ENCODE data around the gene BSND.

The BSND gene

GRCh38 chr1:54994355-54994990, 4.3 kb upstream of the BSND start:
- no peak overlapping the region for H3K27ac Mint-ChIP-seq
- peaks cover 21% of the 10 kb centered on the region for H3K4me1 Mint-ChIP-seq
- ATAC-seq (no peak), DNase-seq (no peak)
- no peak overlapping the region for H3K4me3 Mint-ChIP-seq
- peaks cover 37% of the 10 kb centered on the region for H3K27me3 Mint-ChIP-seq
- no peaks in the 10 kb centered on the region for H3K9me3 Mint-ChIP-seq
- H3K36me3 Mint-ChIP-seq (ENCODE audit: low read depth), result no peaks in the 10 kb centered on the region

- Mint-ChIP-seq H3K27ac (no peak overlapping the region), H3K9me3 (no peaks in the 10 kb centered on the region)
Observed at GRCh38 chr1:54995013-54995760, 3.5 kb upstream of the BSND start.

GRCh38 chr1:54995835-54996234, 2.9 kb upstream of the BSND start:
- ATAC-seq (peak; percentile 25), DNase-seq (no peak)
- Mint-ChIP-seq H3K27me3 (peaks cover 42% of the 10 kb centered on the region), H3K4me1 (peaks cover 21% of the 10 kb centered on the region), H3K27ac (no peak overlapping the region), H3K4me3 (no peak overlapping the region), H3K9me3 (no peaks in the 10 kb centered on the region), H3K36me3 (ENCODE audit: low read depth) (no peaks in the 10 kb centered on the region)

More at GRCh38 chr1:54995013-54995760, 3.5 kb upstream of the BSND start:
- H3K27me3 Mint-ChIP-seq, result peaks cover 40% of the 10 kb centered on the region
- H3K4me1 Mint-ChIP-seq, result peaks cover 21% of the 10 kb centered on the region
- H3K4me3 Mint-ChIP-seq, result no peak overlapping the region
- ATAC-seq (no peak), DNase-seq (no peak)
- no peaks in the 10 kb centered on the region for H3K36me3 Mint-ChIP-seq (ENCODE audit: low read depth)

GRCh38 chr1:54996359-54996868, 2.3 kb upstream of the BSND start:
- no peaks in the 10 kb centered on the region for H3K9me3 Mint-ChIP-seq
- H3K4me3 Mint-ChIP-seq, result no peak overlapping the region
- no peak overlapping the region for H3K27ac Mint-ChIP-seq
- ATAC-seq (peak; percentile 86), DNase-seq (peak; percentile 89)
- H3K36me3 Mint-ChIP-seq (ENCODE audit: low read depth), result no peaks in the 10 kb centered on the region
- peaks cover 21% of the 10 kb centered on the region for H3K4me1 Mint-ChIP-seq
- peaks cover 42% of the 10 kb centered on the region for H3K27me3 Mint-ChIP-seq

DNA sequence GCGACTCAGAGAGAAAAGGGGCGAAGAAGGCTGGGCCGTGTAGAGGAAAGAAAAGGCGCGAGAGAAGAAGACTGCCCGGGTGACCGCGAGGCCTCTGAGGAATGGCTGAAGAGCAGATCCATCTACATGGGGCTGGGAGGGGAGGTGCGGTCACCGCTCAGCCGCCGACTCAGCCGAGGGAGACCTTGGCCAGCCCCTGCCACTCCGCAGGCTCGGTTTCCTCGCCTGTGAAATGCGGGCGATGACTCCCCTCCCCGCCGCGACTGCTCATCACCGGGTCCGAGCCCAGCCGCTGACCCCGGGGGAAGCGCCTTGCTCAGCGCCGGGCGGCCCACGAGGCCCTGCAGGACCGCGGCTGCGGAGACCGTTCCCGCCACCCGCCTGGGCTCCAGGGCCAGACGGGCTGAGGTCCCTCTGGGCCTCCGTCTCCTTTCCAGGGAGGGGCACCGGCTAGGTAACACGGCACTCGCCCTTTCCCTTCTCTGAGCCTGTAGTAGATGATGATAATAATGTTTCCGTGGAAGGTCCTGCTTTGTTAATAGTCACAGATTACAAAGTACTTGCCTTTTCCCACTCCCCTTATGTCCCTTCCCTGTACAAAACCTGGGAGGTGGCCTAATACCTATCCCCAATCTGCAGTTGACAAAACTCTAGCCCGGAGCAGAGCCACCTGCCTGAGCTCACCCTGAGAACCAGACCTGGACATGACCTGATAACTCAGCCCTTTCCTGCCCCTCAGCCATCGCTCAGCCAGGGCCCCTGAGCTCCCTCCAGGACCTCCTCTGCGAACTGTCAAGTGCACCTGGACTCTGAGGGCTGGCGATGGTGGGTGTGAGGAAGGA, 1.6 kb upstream of the BSND start:
- Mint-ChIP-seq H3K9me3 (no peaks in the 10 kb centered on the region), H3K36me3 (ENCODE audit: low read depth) (no peaks in the 10 kb centered on the region), H3K27ac (no peak overlapping the region), H3K4me1 (peaks cover 21% of the 10 kb centered on the region), H3K4me3 (no peak overlapping the region), H3K27me3 (peaks cover 42% of the 10 kb centered on the region)
- no peak for ATAC-seq
- no peak for DNase-seq

DNA sequence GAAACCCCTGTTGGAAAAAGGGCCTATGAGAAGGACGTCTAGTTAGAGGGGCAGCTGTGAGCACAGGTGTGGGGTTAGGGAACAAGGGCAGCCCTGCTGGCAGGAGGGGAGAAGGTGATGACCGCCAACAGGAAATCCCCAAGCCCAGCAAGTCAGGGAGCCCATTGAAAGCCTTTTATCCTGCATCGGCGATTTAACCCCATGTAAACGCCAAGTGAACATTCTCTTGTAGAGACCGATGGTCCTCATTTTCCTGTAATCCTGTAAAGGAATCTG, 1.1 kb upstream of the BSND start:
- ATAC-seq (no peak), DNase-seq (no peak)
- H3K36me3 Mint-ChIP-seq (ENCODE audit: low read depth), result no peaks in the 10 kb centered on the region
- H3K27me3 Mint-ChIP-seq, result peaks cover 42% of the 10 kb centered on the region
- peaks cover 21% of the 10 kb centered on the region for H3K4me1 Mint-ChIP-seq
- no peaks in the 10 kb centered on the region for H3K9me3 Mint-ChIP-seq
- no peak overlapping the region for H3K27ac Mint-ChIP-seq
- H3K4me3 Mint-ChIP-seq, result no peak overlapping the region

GRCh38 chr1:54998100-54998499, 633 bp upstream of the BSND start:
- H3K27ac Mint-ChIP-seq, result no peak overlapping the region
- ATAC-seq, result no peak
- H3K4me3 Mint-ChIP-seq, result no peak overlapping the region
- H3K36me3 Mint-ChIP-seq (ENCODE audit: low read depth), result no peaks in the 10 kb centered on the region
- DNase-seq, result no peak
- H3K4me1 Mint-ChIP-seq, result peaks cover 21% of the 10 kb centered on the region
- H3K9me3 Mint-ChIP-seq, result no peaks in the 10 kb centered on the region
- peaks cover 42% of the 10 kb centered on the region for H3K27me3 Mint-ChIP-seq

DNA sequence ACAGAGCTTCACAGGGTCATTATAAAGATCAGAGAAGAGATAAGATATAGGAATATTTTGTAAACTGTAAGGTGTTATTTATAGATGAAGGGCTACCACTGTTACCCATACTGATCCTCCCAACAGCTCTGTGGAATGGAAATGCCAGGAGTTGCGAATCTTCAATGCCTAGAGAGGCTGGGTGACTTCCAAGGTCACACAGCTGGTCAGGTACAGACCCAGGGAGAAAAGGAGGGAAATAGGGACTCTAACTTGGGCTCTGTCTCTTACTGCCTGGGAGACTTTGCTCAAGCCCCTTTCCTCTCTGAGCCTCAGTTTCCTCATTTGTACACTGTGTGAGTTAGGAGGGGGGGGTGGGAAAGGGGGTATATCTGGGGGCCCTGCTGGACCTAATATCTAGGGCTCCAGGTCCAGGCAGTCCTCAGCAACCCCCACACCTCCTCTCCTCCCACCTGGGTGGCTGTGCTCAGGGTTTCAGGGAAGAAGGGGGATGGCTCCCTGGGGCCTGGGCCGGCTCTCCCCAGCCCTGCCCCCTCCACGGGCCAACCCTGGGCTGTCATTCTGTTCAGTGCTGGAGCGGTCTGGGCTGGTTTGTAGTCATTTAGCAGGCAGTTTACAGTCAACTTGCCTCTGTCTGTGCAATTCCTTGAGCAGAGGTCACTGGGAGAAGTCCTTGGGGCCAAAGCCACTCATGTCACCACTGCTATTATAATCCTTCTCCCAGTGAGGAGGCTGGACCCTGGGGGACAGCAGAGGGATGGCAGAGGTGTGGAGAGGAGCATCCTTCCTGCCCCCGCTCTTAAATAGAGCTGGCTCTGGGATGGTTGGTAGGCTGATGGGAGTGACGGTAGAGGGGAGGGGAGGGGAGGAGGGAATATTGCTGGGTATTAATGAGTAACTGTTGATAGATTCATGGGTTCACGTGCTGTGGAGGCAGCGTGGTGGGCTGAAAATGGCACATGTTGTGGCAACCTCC, 1.7 kb downstream of the BSND start:
- Mint-ChIP-seq H3K27me3 (peaks cover 36% of the 10 kb centered on the region), H3K27ac (no peak overlapping the region), H3K36me3 (ENCODE audit: low read depth) (no peaks in the 10 kb centered on the region), H3K4me1 (peaks cover 17% of the 10 kb centered on the region), H3K9me3 (no peaks in the 10 kb centered on the region), H3K4me3 (no peak overlapping the region)
- DNase-seq (no peak), ATAC-seq (no peak)

DNA sequence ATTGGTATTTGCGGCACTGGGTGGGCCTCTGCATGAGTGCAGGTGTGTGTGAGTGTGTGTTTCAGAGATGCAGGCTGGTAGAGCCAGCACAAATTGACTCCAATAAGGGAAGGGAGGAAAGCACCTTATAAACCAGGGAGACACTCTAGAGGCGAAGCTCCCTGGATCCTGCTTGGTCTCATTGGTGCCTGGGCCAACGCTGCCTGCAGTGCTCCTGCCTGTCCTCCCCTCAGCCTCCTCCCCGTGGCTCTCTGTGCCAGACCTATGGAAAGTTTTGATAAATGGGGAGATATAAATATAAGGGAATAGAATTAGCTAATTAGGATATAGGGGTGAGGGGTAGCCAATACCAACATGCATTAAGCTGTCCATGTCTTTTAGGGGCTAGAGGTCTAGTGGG, 2.6 kb downstream of the BSND start:
- H3K4me1 Mint-ChIP-seq, result peaks cover 8% of the 10 kb centered on the region
- H3K4me3 Mint-ChIP-seq, result no peak overlapping the region
- ATAC-seq (no peak), DNase-seq (no peak)
- no peak overlapping the region for H3K27ac Mint-ChIP-seq
- peaks cover 27% of the 10 kb centered on the region for H3K27me3 Mint-ChIP-seq
- H3K9me3 Mint-ChIP-seq, result no peaks in the 10 kb centered on the region
- H3K36me3 Mint-ChIP-seq (ENCODE audit: low read depth), result no peaks in the 10 kb centered on the region

- ATAC-seq (no peak), DNase-seq (no peak)
- no peak overlapping the region for H3K27ac Mint-ChIP-seq
- H3K36me3 Mint-ChIP-seq (ENCODE audit: low read depth), result no peaks in the 10 kb centered on the region
- no peaks in the 10 kb centered on the region for H3K9me3 Mint-ChIP-seq
- H3K4me1 Mint-ChIP-seq, result no peaks in the 10 kb centered on the region
- peaks cover 16% of the 10 kb centered on the region for H3K27me3 Mint-ChIP-seq
- H3K4me3 Mint-ChIP-seq, result no peak overlapping the region
Observed at GRCh38 chr1:55002686-55003085, 4.0 kb downstream of the BSND start.

DNA sequence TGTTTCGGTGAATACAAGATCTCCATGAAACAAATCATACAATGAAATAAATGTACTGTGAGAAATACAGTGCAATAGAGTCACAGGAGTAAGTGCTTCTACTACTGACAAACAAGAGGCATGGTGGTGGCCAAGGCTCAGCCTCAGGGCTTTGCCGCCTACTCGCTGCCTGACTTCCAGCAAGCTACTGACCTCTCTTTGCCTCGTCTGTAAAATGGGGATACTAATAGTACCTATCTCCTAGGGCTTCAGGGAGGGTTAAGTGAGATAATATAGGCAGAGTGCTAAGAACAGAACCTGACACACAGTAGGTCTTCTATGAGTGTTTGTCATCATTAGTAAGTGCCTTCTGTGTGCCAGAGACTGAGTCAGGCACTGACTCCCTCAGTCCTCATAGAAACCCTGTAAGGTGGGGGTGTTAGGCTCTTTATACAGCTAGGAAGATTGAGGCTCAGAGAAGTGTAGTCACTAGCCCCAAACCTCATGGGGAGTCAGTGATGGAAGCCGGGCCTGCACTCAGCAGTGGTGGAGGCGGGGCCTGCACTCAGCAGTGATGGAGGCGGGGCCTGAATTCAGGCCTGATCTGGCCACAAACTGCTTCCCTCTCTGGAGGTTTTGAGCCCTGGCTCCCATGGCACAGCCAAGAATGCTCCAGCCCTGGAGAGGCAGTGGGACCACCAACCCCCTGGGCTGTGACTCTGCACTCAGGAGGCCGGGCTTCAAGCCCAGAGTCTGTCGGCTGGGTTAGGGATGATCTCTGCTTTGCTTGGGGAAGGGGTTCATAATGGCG, 6.8 kb downstream of the BSND start:
- Mint-ChIP-seq H3K27me3 (peaks cover 1% of the 10 kb centered on the region), H3K27ac (no peak overlapping the region), H3K9me3 (no peaks in the 10 kb centered on the region), H3K4me1 (no peaks in the 10 kb centered on the region), H3K36me3 (ENCODE audit: low read depth) (no peaks in the 10 kb centered on the region), H3K4me3 (no peak overlapping the region)
- ATAC-seq (no peak), DNase-seq (no peak)

GRCh38 chr1:55006931-55007330, 8.2 kb downstream of the BSND start:
- no peak overlapping the region for H3K27ac Mint-ChIP-seq
- no peaks in the 10 kb centered on the region for H3K36me3 Mint-ChIP-seq (ENCODE audit: low read depth)

GRCh38 chr1:55007625-55008024, 8.9 kb downstream of the BSND start:
- Mint-ChIP-seq H3K27me3 (no peaks in the 10 kb centered on the region), H3K9me3 (no peaks in the 10 kb centered on the region), H3K4me3 (no peak overlapping the region), H3K36me3 (ENCODE audit: low read depth) (no peaks in the 10 kb centered on the region), H3K4me1 (no peaks in the 10 kb centered on the region), H3K27ac (no peak overlapping the region)
- DNase-seq (no peak), ATAC-seq (no peak)

More at GRCh38 chr1:55006931-55007330, 8.2 kb downstream of the BSND start:
- no peak for DNase-seq
- Mint-ChIP-seq H3K9me3 (no peaks in the 10 kb centered on the region), H3K4me3 (no peak overlapping the region), H3K27me3 (no peaks in the 10 kb centered on the region), H3K4me1 (no peaks in the 10 kb centered on the region)
- no peak for ATAC-seq
